Nephron (organoid): ENCODE data around the gene GDF7.

Experiments
- H3K27ac Mint-ChIP-seq, 3 experiments: 2 replicates each; pipeline ENCODE4 v1.8.0; 2020; ENCODE audit warnings: mixed read lengths in 3 of 3, mild to moderate bottlenecking in 2 of 3, moderate library complexity in 1 of 3
- H3K27me3 Mint-ChIP-seq: 2 replicates; pipeline ENCODE4 v1.8.0; 2021; ENCODE audit warnings: low read depth, mild to moderate bottlenecking, moderate library complexity, mixed read lengths
- H3K36me3 Mint-ChIP-seq: 2 replicates; pipeline ENCODE4 v1.8.0; 2020; ENCODE audit warnings: low read depth, mixed read lengths
- H3K4me1 Mint-ChIP-seq: 2 replicates; pipeline ENCODE4 v1.8.0; 2020; ENCODE audit warnings: mixed read lengths
- H3K4me3 Mint-ChIP-seq, 3 experiments: 2 replicates each; pipeline ENCODE4 v1.8.0; 2020; ENCODE audit warnings: mild to moderate bottlenecking in 3 of 3, mixed read lengths in 3 of 3, moderate library complexity in 2 of 3
- H3K9me3 Mint-ChIP-seq: 2 replicates; pipeline ENCODE4 v1.8.0; 2020; ENCODE audit warnings: mixed read lengths
- TF ChIP-seq, protein P1 (sequence below), 3 experiments: fragments of 200-600 bp; sonication (generic); IDR thresholded peaks; one replicate each; pipeline ENCODE4 v1.5.0; 2021; ENCODE audit warnings: antibody characterized with exemption in 3 of 3; ENCODE audit not compliant: unreplicated experiment in 3 of 3

Gene GDF7

GRCh38 chr2:20677301-20678085 lies 10.5 kb downstream of the GDF7 start:
- Mint-ChIP-seq H3K36me3 (peaks cover 20% of the 10 kb centered on the region), H3K27me3 (peaks cover 37% of the 10 kb centered on the region), H3K27ac (no peak overlapping the region), H3K4me1 (peaks cover 13% of the 10 kb centered on the region), H3K4me3 (no peak overlapping the region), H3K9me3 (no peaks in the 10 kb centered on the region)
- TF ChIP-seq, protein P1, sequence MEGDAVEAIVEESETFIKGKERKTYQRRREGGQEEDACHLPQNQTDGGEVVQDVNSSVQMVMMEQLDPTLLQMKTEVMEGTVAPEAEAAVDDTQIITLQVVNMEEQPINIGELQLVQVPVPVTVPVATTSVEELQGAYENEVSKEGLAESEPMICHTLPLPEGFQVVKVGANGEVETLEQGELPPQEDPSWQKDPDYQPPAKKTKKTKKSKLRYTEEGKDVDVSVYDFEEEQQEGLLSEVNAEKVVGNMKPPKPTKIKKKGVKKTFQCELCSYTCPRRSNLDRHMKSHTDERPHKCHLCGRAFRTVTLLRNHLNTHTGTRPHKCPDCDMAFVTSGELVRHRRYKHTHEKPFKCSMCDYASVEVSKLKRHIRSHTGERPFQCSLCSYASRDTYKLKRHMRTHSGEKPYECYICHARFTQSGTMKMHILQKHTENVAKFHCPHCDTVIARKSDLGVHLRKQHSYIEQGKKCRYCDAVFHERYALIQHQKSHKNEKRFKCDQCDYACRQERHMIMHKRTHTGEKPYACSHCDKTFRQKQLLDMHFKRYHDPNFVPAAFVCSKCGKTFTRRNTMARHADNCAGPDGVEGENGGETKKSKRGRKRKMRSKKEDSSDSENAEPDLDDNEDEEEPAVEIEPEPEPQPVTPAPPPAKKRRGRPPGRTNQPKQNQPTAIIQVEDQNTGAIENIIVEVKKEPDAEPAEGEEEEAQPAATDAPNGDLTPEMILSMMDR (IDR thresholded peaks at IDR 0.05; ENCODE audit: unreplicated experiment in 3 of 3), result peak in 2 of 3 experiments; percentile 10 to 16

- H3K27me3 Mint-ChIP-seq, result peaks cover 32% of the 10 kb centered on the region
- H3K4me3 Mint-ChIP-seq, result no peak overlapping the region
- TF ChIP-seq, protein P1 (IDR thresholded peaks at IDR 0.05; ENCODE audit: unreplicated experiment in 3 of 3), result no peak
- H3K4me1 Mint-ChIP-seq, result peaks cover 13% of the 10 kb centered on the region
- no peaks in the 10 kb centered on the region for H3K9me3 Mint-ChIP-seq
- no peak overlapping the region for H3K27ac Mint-ChIP-seq
- H3K36me3 Mint-ChIP-seq, result peaks cover 25% of the 10 kb centered on the region
These were observed 11.1 kb downstream of the GDF7 start for GRCh38 chr2:20678086-20678395.

DNA sequence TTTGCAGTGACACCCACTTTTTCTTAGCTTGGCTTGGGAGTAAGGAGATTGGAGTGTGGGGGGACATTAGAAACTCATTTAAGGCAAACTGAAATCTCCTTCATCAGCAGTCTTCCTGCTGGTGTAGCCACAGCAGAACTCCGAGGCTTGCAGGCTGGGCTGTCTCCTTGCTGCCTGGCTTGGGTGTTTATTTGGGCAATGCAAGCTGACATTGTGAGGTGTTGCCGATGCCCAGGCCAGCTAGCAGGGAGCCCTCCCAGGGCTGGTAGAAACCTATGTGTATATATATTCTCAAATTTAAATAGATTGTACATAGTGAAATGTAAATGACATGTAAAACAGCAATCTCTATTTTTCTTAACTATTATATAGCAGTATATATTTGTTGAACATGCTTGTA lies 11.8 kb downstream of the GDF7 start:
- Mint-ChIP-seq H3K9me3 (no peaks in the 10 kb centered on the region), H3K4me1 (peaks cover 13% of the 10 kb centered on the region), H3K27me3 (peaks cover 27% of the 10 kb centered on the region), H3K36me3 (peaks cover 32% of the 10 kb centered on the region), H3K27ac (no peak overlapping the region), H3K4me3 (no peak overlapping the region)
- TF ChIP-seq, protein P1 (IDR thresholded peaks at IDR 0.05; ENCODE audit: unreplicated experiment in 3 of 3), result no peak

DNA sequence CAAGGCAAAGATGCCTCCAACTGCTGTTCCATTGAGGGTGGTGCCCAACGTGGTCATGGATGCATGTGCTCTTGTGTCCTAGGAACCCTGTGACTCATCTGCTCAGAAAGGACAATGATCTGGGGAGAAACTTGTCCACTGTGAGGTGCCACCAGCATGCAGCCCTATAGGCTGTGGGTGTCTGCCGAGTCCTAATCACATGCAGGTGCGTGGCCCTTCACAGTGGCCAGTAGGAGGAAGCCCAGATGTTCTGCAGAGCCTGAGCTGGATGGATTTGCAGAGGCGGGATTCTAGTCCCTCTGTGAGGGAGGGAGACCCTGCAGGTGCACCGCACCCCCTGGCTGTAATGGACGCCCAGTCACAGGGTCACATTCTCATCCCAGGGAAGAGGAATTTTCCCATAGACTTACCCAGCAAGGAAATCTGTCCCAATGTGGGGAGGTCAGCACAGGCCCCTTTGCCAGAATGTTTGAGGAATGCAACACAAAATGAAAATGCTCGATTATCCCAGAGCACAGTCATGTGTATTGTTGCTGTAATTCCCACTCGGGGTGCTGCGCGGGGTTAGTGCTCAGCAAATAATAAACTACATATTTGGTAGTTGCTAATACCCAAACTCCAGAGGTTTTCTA lies 13.9 kb downstream of the GDF7 start:
- Mint-ChIP-seq H3K9me3 (no peaks in the 10 kb centered on the region), H3K4me3 (no peak overlapping the region), H3K27ac (no peak overlapping the region), H3K27me3 (peaks cover 6% of the 10 kb centered on the region), H3K4me1 (peaks cover 4% of the 10 kb centered on the region), H3K36me3 (peaks cover 47% of the 10 kb centered on the region)
- TF ChIP-seq, protein P1 (IDR thresholded peaks at IDR 0.05; ENCODE audit: unreplicated experiment in 3 of 3), result no peak

DNA sequence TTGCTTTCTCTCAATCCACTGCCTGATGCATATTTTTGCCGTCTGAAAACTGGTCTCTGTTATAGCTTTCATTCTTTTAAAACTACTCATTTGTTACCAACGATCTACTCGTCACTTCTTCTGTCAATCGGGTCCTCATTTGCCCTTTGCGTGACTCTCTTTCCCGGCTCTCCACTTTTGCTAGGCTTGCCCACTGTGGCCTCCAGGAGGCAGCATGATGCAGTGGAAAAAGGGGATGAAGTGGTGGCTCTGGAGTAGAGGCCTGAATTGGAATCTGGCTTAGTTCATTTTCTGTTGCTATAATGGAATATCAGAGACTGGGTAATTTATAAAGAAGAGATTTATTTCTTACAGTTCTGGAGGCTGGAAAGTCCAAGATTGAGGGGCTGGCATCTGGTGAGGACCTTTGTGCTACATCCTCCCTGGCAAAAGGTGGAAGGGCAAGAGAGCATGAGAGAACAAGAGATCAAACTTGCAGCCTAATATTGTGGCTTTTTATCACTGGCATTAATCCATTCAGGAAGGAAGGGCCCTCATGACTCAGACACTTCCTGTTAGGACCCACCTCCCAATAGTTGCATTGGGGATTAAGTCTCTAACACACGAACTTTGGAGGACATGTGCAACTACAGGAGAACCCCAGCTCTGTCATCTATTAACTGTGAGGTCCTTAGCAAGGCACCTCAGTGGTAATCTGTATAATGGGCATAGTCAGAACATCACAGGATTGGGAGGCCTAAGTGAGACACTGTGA lies 15.4 kb downstream of the GDF7 start:
- Mint-ChIP-seq H3K4me1 (peaks cover 4% of the 10 kb centered on the region), H3K27ac (no peak overlapping the region), H3K9me3 (no peaks in the 10 kb centered on the region), H3K4me3 (no peak overlapping the region), H3K36me3 (peaks cover 60% of the 10 kb centered on the region), H3K27me3 (peaks cover 6% of the 10 kb centered on the region)
- TF ChIP-seq, protein P1 (IDR thresholded peaks at IDR 0.05; ENCODE audit: unreplicated experiment in 3 of 3), result peak; percentile 23 to 43 (median 34)
